ENCODE results near the gene LNX1.

LNX1 gene

DNA sequence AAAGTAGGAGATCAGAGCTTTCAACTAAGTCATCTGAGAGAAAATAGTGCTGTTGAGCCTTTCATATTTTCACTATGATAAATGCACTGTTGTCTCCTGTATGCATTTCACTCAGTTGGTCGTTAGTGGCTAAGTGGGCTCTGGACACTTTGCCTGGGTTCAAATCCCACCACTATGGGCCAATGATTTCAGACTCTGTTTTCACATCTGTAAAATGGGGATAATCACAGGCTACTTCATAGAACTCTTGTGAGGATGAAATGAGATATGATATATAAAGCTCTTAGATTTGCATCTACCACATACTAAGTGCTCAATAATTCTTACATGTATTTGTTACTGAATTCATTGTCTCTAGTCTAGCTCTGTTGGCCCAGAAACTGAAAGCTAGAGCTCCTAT is 16.8 kb downstream of the LNX1 start:
- TF ChIP-seq POLR2A (IDR thresholded peaks at IDR 0.05; ENCODE audit: low read length): no peak
- TF ChIP-seq GATA1 (IDR thresholded peaks at IDR 0.05; ENCODE audit: low read depth, low read length): no peak
- no peak for DNase-seq

DNA sequence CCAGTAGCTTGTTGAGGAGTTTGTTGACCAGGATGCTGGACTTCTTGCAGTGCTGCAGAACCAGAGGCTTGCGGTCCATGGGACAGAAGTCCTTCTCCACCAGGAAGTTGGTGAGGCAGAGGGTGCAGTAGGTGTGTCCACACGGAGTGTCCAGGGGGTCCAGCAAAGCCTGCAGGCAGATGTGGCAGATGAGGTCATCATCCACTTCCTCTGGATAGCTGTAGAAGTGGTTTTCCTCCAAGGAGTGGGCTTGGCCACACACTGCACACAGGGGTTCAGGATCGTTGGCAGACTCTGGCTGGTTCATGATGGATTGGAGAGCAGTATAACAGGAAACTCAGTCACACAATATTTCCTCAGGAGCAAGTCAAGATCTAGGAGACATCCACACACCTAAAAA is 17.6 kb downstream of the LNX1 start:
- no peak for DNase-seq
- TF ChIP-seq GATA1 (IDR thresholded peaks at IDR 0.05; ENCODE audit: low read depth, low read length): no peak
- no peak for TF ChIP-seq POLR2A (IDR thresholded peaks at IDR 0.05; ENCODE audit: low read length)

DNA sequence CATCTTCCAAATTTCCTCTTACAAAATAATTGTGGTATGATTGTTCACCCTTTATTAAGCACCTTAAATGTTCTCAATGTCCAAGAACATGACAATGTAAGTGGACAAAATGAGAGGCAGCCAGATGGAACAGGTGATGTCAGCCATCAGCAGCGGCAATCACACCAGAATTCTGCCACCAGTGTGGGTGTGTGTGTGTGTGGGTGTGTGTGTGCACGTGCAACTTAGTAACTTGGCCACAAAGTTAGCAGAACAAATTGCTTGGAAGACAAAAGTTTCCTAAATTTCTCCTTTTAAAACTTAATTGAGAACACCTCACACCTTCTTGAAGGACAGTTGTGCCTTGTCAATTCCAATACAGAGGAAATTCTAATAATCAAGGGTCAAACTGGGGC is 18.7 kb downstream of the LNX1 start:
- no peak for DNase-seq
- TF ChIP-seq POLR2A (IDR thresholded peaks at IDR 0.05; ENCODE audit: low read length) (no peak), GATA1 (IDR thresholded peaks at IDR 0.05; ENCODE audit: low read depth, low read length) (no peak)

DNA sequence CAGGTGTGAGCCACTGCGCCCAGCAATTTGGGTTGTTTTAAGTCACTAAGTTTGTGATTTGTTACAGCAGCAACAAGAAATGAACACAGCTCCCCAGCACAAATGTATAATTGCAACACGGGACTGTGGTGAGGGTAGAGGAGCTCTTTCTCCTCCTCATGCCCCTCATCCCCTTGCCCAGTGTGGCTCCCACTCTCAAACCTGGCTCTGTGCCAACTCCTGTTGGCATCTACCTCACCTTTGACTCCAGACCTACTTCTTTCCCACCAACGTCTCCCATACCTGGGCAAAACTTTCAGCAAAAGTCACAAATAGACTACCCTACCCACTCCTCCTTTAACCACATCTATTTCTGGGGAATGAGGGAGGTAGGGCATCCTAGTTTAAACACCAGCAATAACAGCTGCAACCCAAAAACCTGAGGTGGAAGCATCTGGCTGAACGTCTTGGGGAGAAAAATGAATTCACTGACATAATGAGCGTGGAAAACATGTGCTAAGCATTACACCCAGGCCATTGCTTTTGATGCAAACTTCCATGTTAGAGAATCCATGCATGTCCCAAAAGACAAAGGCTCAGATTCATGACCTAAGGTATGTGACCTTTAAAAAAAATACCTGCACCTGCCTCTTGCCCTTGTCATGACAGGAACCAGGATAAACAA is 19.2 kb downstream of the LNX1 start:
- TF ChIP-seq POLR2A (IDR thresholded peaks at IDR 0.05; ENCODE audit: low read length) (no peak), GATA1 (IDR thresholded peaks at IDR 0.05; ENCODE audit: low read depth, low read length) (no peak)
- DNase-seq: no peak

DNA sequence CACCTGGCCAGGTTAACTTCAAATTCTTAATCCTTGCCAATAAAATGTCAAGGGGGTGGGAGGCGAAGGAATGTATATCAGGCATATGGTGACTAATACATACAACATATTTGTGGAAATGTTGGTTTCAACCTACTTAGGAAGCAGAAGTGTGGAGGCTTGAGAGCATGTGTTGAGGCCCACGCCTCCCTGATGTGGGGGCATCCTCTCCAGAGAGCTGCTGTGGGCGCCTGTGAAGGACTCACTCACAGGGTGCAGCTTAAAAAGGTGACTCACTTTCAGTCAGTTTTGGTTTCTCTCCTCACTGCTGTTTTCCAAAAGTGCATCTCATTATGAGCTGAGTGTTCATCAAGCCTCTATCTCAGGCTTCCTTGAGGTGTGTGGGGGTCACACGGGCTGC is 27.5 kb downstream of the LNX1 start:
- TF ChIP-seq GATA1 (IDR thresholded peaks at IDR 0.05; ENCODE audit: low read depth, low read length): no peak
- TF ChIP-seq POLR2A (IDR thresholded peaks at IDR 0.05; ENCODE audit: low read length): no peak
- DNase-seq: no peak

DNA sequence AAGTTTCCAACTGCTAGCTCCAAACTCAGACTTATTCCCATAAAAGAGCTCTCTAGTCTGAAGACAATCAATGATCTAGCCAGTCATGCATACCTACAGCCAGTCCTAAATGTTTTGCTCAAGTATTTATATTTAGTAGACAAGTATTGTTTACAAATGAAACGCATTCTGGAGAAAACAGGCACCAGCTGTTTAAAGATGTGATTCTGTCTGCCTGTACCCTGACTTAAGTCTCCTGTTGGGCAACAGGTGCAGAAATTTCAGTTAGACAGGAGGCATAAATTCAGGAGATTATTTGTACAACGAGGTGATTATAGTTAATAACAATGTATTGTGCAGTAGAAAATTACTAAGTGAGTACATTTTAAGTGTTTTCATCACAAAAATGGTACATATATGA is 28.9 kb downstream of the LNX1 start:
- TF ChIP-seq POLR2A (IDR thresholded peaks at IDR 0.05; ENCODE audit: low read length): no peak
- TF ChIP-seq GATA1 (IDR thresholded peaks at IDR 0.05; ENCODE audit: low read depth, low read length): no peak
- no peak for DNase-seq

DNA sequence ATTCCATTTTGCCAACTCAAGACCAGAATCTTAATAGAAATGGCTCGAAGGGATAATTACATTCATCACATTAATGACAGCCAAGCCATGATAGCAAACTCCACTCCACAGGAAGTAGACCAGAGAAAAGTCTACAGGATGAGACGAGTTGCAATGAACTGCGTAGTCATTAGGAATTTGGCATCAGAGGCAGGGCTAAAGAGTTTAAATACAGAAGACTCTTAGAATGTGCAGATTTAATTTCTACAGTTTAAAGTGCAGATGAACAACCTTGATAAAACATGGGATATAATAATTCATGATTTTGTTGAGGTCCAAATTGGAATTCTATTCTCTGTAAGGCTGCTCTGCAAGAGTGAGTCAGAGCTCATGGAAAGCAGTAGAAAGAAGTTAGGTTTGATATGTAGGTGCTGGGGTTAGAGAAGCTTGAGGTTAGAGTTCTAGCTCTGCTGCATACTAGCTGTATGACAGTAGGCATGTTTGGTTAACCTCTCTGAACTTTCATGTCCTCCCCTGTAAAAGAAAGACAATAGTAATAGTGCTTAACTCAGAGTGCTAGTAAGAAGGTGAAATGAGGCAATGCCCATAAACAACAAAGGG is 32.2 kb downstream of the LNX1 start:
- no peak for DNase-seq
- TF ChIP-seq GATA1 (IDR thresholded peaks at IDR 0.05; ENCODE audit: low read depth, low read length): no peak
- TF ChIP-seq POLR2A (IDR thresholded peaks at IDR 0.05; ENCODE audit: low read length): no peak

DNA sequence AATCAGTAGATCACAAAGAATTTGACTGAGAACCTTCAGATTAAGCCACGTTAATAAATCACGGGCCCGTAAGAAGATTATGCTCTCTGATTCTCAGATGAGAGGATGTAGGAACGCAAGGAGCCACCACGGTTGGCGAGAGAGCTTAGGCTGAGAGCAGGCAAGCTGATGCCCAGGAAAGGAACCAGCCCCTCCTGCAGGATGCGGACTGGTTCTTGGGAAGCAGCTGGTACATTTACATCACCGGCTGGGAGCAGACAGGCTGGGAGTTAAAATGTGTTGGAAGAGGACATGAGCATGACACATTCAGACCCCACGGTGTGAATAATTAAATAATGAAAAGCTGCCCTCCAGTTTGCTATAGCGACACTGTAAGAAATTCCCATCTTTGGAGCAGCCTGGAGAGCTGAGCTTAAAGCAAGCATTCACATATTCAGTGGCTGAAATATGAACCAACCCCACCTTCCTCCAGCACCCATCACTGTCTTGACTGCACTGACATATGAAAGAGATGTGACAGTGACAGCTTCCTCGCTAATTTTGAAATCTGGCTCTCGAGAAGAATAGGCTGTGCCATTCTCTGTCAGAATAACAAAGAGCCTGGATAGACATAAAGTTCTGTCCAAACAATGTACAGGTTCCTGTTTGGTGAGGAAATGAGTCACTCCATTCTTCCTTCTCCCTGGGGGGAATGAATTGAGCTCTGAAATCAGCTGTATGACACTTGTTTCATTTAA is 33.1 kb downstream of the LNX1 start:
- DNase-seq: no peak

DNA sequence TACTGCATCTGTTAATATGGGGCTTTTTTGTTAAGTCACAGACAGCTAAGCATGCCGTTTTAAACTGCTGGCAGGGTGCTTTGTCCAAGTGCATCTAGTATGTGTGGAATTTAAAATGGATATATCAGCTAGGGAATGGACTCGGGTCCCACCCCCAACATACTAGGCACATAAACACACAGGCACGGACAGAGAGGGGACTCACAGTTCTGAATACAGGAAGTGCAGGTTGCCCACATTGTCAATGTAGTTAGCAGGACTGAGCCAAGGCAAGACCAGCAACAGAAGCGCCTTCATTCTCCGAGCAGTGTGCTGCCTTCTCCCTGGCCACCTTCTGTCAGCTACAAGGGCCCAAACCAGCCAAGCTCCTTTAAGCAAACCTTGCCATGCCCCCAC is 33.6 kb downstream of the LNX1 start:
- DNase-seq: no peak
- TF ChIP-seq GATA1 (IDR thresholded peaks at IDR 0.05; ENCODE audit: low read depth, low read length): no peak
- TF ChIP-seq POLR2A (IDR thresholded peaks at IDR 0.05; ENCODE audit: low read length): no peak

More for the DNA sequence above, 33.1 kb downstream of the LNX1 start:
- TF ChIP-seq POLR2A (IDR thresholded peaks at IDR 0.05; ENCODE audit: low read length) (no peak), GATA1 (IDR thresholded peaks at IDR 0.05; ENCODE audit: low read depth, low read length) (no peak)

DNA sequence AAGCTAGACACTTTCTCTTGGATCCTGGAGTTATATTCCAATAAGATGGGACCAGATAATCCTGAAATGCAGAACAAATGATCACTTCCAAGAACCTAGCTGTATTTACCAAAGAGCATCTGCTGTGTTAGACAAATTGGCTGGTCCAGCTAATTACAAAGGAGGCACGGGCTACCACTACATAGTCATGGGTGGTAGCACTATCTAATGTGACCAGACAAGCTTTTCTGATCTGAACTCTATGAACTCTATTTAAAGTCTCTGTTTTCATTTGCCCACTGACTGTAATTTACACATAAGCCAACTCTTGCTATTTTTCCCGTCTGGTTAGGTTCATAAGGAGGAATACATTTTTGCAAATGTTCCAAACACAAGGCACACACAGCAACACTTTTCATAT is 34.6 kb downstream of the LNX1 start:
- no peak for DNase-seq
- TF ChIP-seq POLR2A (IDR thresholded peaks at IDR 0.05; ENCODE audit: low read length) (no peak), GATA1 (IDR thresholded peaks at IDR 0.05; ENCODE audit: low read depth, low read length) (no peak)

DNA sequence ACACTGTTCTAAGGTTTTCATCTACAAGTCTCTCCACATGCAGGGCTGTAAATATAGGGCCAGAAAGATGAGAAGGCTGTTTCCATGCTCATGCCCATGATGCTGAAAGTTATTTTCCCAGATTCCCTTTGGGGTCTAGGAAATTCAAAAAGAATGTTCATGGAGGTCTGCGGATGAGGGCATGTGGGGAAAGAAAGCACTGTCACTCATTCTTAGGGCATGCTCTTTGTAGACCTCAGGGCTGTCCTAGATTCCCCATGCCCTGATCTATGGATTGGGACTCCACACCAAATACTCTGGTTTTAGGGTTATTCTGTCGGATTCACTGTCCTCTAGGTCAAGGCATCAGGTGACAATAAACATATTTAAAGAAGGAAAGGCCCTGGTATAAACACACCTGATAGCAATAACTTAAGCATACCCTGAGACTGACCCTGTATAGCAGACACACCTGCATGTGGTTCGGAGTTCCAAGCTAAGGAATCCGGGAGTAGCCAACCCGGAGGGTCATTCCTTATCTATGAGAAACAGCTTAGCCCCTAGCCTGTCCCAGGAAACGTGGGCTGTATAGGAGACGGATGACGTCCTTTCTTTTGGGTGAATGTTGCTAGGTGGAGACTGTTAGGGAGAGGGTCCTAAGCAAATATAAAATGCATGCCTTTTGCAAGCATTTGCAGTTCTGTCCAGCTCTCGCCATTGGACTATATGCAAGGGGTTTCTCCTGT is 37.6 kb downstream of the LNX1 start:
- TF ChIP-seq GATA1 (IDR thresholded peaks at IDR 0.05; ENCODE audit: low read depth, low read length) (no peak), POLR2A (IDR thresholded peaks at IDR 0.05; ENCODE audit: low read length) (no peak)
- no peak for DNase-seq

DNA sequence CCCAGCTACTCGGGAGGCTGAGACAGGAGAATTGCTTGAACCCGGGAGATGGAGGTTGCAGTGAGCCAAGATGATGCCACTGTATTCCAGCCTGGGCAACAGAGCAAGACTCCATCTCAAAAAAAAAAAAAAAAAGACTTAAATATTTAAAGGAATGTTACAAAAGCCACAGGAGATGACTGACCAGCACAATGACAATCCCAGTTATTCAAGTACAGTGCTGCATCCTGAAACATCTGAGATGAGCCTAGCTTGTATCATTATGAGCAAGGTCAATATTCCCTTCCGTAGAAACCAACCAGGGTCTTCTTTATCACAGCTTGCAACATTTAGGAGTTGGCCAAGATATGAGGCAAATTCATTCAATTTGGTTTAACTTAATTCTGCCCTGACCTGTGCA is 38.6 kb downstream of the LNX1 start:
- DNase-seq: no peak
- TF ChIP-seq GATA1 (IDR thresholded peaks at IDR 0.05; ENCODE audit: low read depth, low read length) (no peak), POLR2A (IDR thresholded peaks at IDR 0.05; ENCODE audit: low read length) (no peak)

DNA sequence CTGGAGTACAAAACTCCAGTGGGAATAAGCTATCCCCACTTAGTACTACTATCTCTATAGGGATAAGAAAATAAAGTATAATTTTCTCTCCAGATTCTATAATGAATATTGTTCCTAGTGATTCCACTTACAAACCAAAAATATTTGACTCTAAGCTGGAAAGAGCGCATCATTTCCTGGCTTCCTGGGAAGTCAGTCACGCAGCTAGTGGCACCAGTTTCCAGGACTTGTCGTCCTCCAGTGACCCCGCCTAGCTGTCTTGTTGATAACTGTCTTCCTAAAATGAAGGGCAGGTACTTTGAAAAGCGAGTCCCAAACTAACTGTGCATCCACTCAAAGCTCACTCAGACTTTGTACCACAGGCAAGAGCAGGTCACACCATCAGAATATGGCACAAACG is 39.3 kb downstream of the LNX1 start:
- no peak for DNase-seq
- TF ChIP-seq GATA1 (IDR thresholded peaks at IDR 0.05; ENCODE audit: low read depth, low read length) (no peak), POLR2A (IDR thresholded peaks at IDR 0.05; ENCODE audit: low read length) (no peak)

DNA sequence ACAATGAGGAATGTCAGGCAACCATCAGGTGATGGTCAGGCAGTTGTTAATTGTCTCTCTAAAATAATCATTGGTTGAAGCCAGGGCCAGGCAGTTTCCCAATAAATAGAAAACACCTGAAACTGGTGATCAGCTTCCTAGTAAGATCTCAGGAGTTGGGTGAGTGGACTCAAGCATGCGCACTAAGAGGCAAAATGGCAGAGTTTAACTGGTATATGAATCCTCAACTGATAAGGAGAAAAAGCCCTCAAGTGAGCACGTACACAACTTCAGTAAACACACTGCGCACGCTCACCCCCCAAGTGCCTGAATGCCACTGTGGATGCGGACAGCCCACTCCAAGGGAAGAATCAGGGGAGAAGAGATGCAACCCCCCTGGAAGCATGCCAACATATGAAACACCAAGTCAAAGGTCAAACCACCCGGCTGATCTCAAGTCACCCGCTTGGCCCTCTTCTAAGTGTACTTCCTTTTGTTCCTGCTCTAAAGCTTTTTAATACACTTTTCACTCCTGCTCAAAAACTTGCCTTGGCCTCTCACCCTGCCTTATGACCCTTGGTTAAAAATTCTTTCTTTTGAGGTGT is 39.9 kb downstream of the LNX1 start:
- TF ChIP-seq POLR2A (IDR thresholded peaks at IDR 0.05; ENCODE audit: low read length) (no peak), GATA1 (IDR thresholded peaks at IDR 0.05; ENCODE audit: low read depth, low read length) (no peak)
- no peak for DNase-seq
